Sigmoid colon (tissue), 7 donors: ENCODE measurements around the gene WNT3. TPM values are rescaled to one million over a fixed set of nuclear protein-coding genes. Genes with fewer than 3 reads are reported as not detected.

Source experiments
- DNase-seq: peaks from one replicate; pipeline ENCODE4 v3.0.0-alpha.2; 2019
- H3K27ac ChIP-seq, 4 donors: fragments of 200-600 bp; sonication (generic); one replicate each; pipeline ENCODE4 v1.5.1; 2016 to 2019; ENCODE audit warnings: mild to moderate bottlenecking in 1 of 4
- H3K27me3 ChIP-seq, 3 donors: fragments of 200-600 bp; sonication (generic); one replicate each; pipeline ENCODE4 v1.5.1; 2019; ENCODE audit warnings: mild to moderate bottlenecking in 1 of 3
- H3K36me3 ChIP-seq, 4 donors: fragments of 200-600 bp; sonication (generic); one replicate each; pipeline ENCODE4 v1.5.1; 2016 to 2019
- H3K4me1 ChIP-seq, 4 donors: fragments of 200-600 bp; sonication (generic); one replicate each; pipeline ENCODE4 v1.5.1; 2017 to 2019
- H3K4me3 ChIP-seq, 4 donors: fragments of 200-600 bp; sonication (generic); one replicate each; pipeline ENCODE4 v1.5.1; 2017 to 2019; ENCODE audit warnings: mild to moderate bottlenecking in 2 of 4, moderate library complexity in 1 of 4
- H3K9me3 ChIP-seq, 4 donors: fragments of 200-600 bp in 3 of 4; sonication (generic) in 3 of 4; one replicate each; pipeline versions ENCODE4 v1.5.1 to v1.6.1; 2013 to 2019
- EP300 ChIP-seq, 4 donors: sonication (generic); formaldehyde crosslinking; IDR thresholded peaks; one replicate each; pipeline ENCODE4 v1.6.1; 2017; ENCODE audit warnings: antibody characterized with exemption in 4 of 4
- POLR2A ChIP-seq, 2 donors: fragments of 450-650 bp; IDR thresholded peaks; one replicate each; pipeline ENCODE4 v1.6.1; 2016; ENCODE audit warnings: antibody characterized with exemption in 2 of 2, mild to moderate bottlenecking in 2 of 2, moderate library complexity in 2 of 2
- POLR2AphosphoS5 ChIP-seq, 4 donors: sonication (generic); formaldehyde crosslinking; IDR thresholded peaks; one replicate each; pipeline ENCODE4 v1.6.1; 2017; ENCODE audit warnings: antibody characterized with exemption in 4 of 4
- WGBS, 2 donors: extraction: QIAGEN DNeasy Blood & Tissue Kit; methylation state at CpG; one replicate each; pipeline ENCODE4 v1.1.7; 2013; 5-methylcytosine and 5-hydroxymethylcytosine counted together
- intact Hi-C: fragments of 100-400 bp; cut with DNase I; formaldehyde crosslinking; loops from one replicate; pipeline ENCODE4 v1.15.1; 2023
- polyA plus RNA-seq, 3 donors: library from polyadenylated mRNA; stranded (reverse); fragments of 200-250 nt; gene quantifications; one replicate each; pipeline ENCODE4 v1.2.3, GENCODE V29; 2013
- total RNA-seq, 4 donors: library from RNA; depleted of rRNA; stranded (reverse); fragments of >200 nt; gene quantifications; one replicate each; pipeline ENCODE4 v1.1.0, GENCODE V29; 2016
- TF ChIP-seq, protein P1 (sequence below), 4 experiments: fragments of 450-650 bp in 3 of 4; fragments of 200-600 bp in 1 of 4; IDR thresholded peaks; one replicate each; pipeline ENCODE4 v1.5.1; 2016 to 2019; ENCODE audit warnings: antibody characterized with exemption in 4 of 4, mild to moderate bottlenecking in 3 of 4, moderate library complexity in 2 of 4
- donor health status: healthy with polysubstance abuse.
- donor health status: Bipolar disorder and iron deficiency.
- donor health status: healthy.

Gene WNT3
- total and polyA plus RNA-seq, 7 donors, result under 0.01 to 0.71 (median 0.52) TPM; not detected in 1

GRCh38 chr17:46780003-46780373 lies 38.5 kb downstream of the WNT3 start:
- H3K4me1 ChIP-seq, result no peaks in the 10 kb centered on the region
- no peaks in the 10 kb centered on the region for H3K9me3 ChIP-seq
- H3K36me3 ChIP-seq, result no peaks in the 10 kb centered on the region
- TF ChIP-seq, protein P1, sequence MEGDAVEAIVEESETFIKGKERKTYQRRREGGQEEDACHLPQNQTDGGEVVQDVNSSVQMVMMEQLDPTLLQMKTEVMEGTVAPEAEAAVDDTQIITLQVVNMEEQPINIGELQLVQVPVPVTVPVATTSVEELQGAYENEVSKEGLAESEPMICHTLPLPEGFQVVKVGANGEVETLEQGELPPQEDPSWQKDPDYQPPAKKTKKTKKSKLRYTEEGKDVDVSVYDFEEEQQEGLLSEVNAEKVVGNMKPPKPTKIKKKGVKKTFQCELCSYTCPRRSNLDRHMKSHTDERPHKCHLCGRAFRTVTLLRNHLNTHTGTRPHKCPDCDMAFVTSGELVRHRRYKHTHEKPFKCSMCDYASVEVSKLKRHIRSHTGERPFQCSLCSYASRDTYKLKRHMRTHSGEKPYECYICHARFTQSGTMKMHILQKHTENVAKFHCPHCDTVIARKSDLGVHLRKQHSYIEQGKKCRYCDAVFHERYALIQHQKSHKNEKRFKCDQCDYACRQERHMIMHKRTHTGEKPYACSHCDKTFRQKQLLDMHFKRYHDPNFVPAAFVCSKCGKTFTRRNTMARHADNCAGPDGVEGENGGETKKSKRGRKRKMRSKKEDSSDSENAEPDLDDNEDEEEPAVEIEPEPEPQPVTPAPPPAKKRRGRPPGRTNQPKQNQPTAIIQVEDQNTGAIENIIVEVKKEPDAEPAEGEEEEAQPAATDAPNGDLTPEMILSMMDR (IDR thresholded peaks at IDR 0.05), result no peak
- TF ChIP-seq EP300 (IDR thresholded peaks at IDR 0.05) (no peak), POLR2A (IDR thresholded peaks at IDR 0.05) (no peak), POLR2AphosphoS5 (IDR thresholded peaks at IDR 0.05) (no peak)
- H3K27me3 ChIP-seq, result no peaks in the 10 kb centered on the region
- WGBS, 2 donors, result 93 to 97% methylated on average over 5 of the region's 5 CpGs
- DNase-seq, result no peak
- H3K27ac ChIP-seq, result no peak overlapping the region
- intact Hi-C loops, result no loop called here
- no peak overlapping the region for H3K4me3 ChIP-seq

GRCh38 chr17:46777943-46778915 lies 40.3 kb downstream of the WNT3 start:
- Histone ChIP-seq H3K9me3 (no peaks in the 10 kb centered on the region), H3K36me3 (no peaks in the 10 kb centered on the region), H3K4me3 (no peak overlapping the region), H3K27ac (no peak overlapping the region), H3K27me3 (no peaks in the 10 kb centered on the region), H3K4me1 (no peaks in the 10 kb centered on the region)
- TF ChIP-seq POLR2A (IDR thresholded peaks at IDR 0.05), result no peak
- 77 to 81% methylated on average over 23 of the region's 23 CpGs for WGBS, 2 donors
- intact Hi-C loops, result no loop called here
- no peak for DNase-seq

GRCh38 chr17:46776298-46777005 lies 42.0 kb downstream of the WNT3 start:
- Histone ChIP-seq H3K27ac (no peak overlapping the region), H3K36me3 (no peaks in the 10 kb centered on the region), H3K27me3 (no peaks in the 10 kb centered on the region), H3K4me3 (no peak overlapping the region), H3K9me3 (no peaks in the 10 kb centered on the region), H3K4me1 (peaks cover 0 to 9% (median 4%) of the 10 kb centered on the region in 4 donors)
- peak; percentile 25 for DNase-seq
- no peak for TF ChIP-seq EP300 (IDR thresholded peaks at IDR 0.05)
- no peak for TF ChIP-seq POLR2AphosphoS5 (IDR thresholded peaks at IDR 0.05)
- intact Hi-C loops, result no loop called here
- WGBS, 2 donors, result 76 to 80% methylated on average over 12 of the region's 12 CpGs

GRCh38 chr17:46774108-46774737 lies 44.3 kb downstream of the WNT3 start:
- no peak overlapping the region for H3K4me3 ChIP-seq

DNA sequence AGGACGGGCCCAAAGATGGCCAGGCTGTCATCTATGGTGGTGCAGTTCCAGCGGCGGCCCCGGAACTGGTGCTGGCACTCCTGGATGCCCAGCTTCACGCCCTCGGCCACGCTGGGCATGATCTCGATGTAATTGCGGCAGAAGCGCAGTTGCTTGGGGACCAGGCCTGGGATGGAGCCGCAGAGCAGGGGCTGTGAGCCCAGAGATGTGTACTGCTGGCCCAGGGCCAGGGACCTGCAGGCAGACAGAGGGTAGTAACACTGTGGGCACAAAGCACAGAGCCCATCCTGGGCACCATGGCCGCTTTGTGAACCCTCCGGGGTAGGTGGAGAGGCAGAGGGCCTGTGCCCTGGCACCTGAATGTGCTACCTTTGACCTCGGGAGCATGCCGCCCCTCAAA lies 44.8 kb downstream of the WNT3 start:
- H3K27ac ChIP-seq, result no peak overlapping the region
- TF ChIP-seq POLR2A (IDR thresholded peaks at IDR 0.05), result no peak
- TF ChIP-seq EP300 (IDR thresholded peaks at IDR 0.05), result no peak
- TF ChIP-seq, protein P1 (IDR thresholded peaks at IDR 0.05), result no peak
- TF ChIP-seq POLR2AphosphoS5 (IDR thresholded peaks at IDR 0.05), result no peak
- H3K4me1 ChIP-seq, result peaks cover 0 to 28% (median 22%) of the 10 kb centered on the region in 4 donors
- DNase-seq, result peak; percentile 56
- intact Hi-C loops, result no loop called here
- WGBS, 2 donors, result 87 to 90% methylated on average over 15 of the region's 15 CpGs
- H3K9me3 ChIP-seq, result no peaks in the 10 kb centered on the region
- H3K36me3 ChIP-seq, result no peaks in the 10 kb centered on the region
- no peak overlapping the region for H3K4me3 ChIP-seq
- H3K27me3 ChIP-seq, result no peaks in the 10 kb centered on the region

More at GRCh38 chr17:46774108-46774737, 44.3 kb downstream of the WNT3 start:
- 96 to 97% methylated on average over 10 of the region's 10 CpGs for WGBS, 2 donors
- H3K27ac ChIP-seq, result no peak overlapping the region
- intact Hi-C loops, result no loop called here
- no peaks in the 10 kb centered on the region for H3K9me3 ChIP-seq
- TF ChIP-seq POLR2AphosphoS5 (IDR thresholded peaks at IDR 0.05) (no peak), EP300 (IDR thresholded peaks at IDR 0.05) (no peak), POLR2A (IDR thresholded peaks at IDR 0.05) (no peak)
- TF ChIP-seq, protein P1 (IDR thresholded peaks at IDR 0.05), result no peak
- no peaks in the 10 kb centered on the region for H3K27me3 ChIP-seq
- peaks cover 0 to 27% (median 22%) of the 10 kb centered on the region in 4 donors for H3K4me1 ChIP-seq
- no peaks in the 10 kb centered on the region for H3K36me3 ChIP-seq
- peak; percentile 46 for DNase-seq
